ENCODE results near the gene NUP210L. TPM values are rescaled to one million over a fixed set of nuclear protein-coding genes. Genes with fewer than 3 reads are reported as not detected.

NUP210L gene
- total RNA-seq, 2 donors from 2014 or later, result 0.07 to 0.11 TPM

DNA sequence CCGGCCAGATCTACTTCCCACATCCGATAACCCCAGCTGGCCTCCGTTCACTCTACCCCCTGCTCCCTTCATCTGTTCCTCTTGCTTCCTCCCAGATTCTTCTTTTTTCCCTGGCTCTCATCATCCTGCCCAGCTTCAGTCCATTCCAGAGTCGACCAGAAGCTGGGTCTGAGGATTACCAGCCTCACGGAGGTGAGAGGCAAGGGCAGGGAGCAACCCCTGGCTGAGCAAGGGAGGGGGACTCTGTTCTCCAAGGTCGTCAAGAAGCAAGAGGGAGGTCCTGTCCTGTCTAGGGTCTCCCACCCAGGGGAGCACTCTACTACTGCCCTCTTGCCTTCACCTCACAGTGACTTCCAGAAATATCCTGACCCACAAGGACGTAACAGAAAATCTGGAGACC is 181.3 kb downstream of the NUP210L start:
- Histone ChIP-seq H3K27me3 (ENCODE audit: control insufficient read depth, insufficient read depth, low read length, poor library complexity, severe bottlenecking) (no peaks in the 10 kb centered on the region), H3K4me3 (ENCODE audit: low read length) (no peak overlapping the region), H3K9ac (ENCODE audit: extremely low read depth, low read length, poor library complexity, severe bottlenecking) (no peak overlapping the region), H3K36me3 (ENCODE audit: control insufficient read depth, insufficient read depth, low read length) (peaks cover 27% of the 10 kb centered on the region), H3K4me1 (ENCODE audit: control insufficient read depth, insufficient read depth, low read length) (no peaks in the 10 kb centered on the region), H3K9me3 (ENCODE audit: control insufficient read depth, low read length) (no peaks in the 10 kb centered on the region), H3K27ac (ENCODE audit: low read depth, low read length) (no peak overlapping the region)
- H3K27me3 Mint-ChIP-seq (ENCODE audit: insufficient read depth), result no peaks in the 10 kb centered on the region
- H3K27ac Mint-ChIP-seq, result no peak overlapping the region
- peaks cover 18% of the 10 kb centered on the region for H3K4me1 Mint-ChIP-seq
- TF ChIP-seq, protein P1, sequence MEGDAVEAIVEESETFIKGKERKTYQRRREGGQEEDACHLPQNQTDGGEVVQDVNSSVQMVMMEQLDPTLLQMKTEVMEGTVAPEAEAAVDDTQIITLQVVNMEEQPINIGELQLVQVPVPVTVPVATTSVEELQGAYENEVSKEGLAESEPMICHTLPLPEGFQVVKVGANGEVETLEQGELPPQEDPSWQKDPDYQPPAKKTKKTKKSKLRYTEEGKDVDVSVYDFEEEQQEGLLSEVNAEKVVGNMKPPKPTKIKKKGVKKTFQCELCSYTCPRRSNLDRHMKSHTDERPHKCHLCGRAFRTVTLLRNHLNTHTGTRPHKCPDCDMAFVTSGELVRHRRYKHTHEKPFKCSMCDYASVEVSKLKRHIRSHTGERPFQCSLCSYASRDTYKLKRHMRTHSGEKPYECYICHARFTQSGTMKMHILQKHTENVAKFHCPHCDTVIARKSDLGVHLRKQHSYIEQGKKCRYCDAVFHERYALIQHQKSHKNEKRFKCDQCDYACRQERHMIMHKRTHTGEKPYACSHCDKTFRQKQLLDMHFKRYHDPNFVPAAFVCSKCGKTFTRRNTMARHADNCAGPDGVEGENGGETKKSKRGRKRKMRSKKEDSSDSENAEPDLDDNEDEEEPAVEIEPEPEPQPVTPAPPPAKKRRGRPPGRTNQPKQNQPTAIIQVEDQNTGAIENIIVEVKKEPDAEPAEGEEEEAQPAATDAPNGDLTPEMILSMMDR (conservative IDR thresholded peaks at IDR 0.05), result no peak
- peaks cover 23% of the 10 kb centered on the region for H3K36me3 Mint-ChIP-seq (ENCODE audit: low read depth)
- no peak overlapping the region for H3K4me3 Mint-ChIP-seq
- no peaks in the 10 kb centered on the region for H3K9me3 Mint-ChIP-seq
- DNase-seq, result no peak
- WGBS, 2 experiments (ENCODE audit: insufficient coverage in 1 of 2, insufficient read length in 1 of 2), result 80 to 92% methylated on average over 4 to 7 of the region's 7 CpGs

DNA sequence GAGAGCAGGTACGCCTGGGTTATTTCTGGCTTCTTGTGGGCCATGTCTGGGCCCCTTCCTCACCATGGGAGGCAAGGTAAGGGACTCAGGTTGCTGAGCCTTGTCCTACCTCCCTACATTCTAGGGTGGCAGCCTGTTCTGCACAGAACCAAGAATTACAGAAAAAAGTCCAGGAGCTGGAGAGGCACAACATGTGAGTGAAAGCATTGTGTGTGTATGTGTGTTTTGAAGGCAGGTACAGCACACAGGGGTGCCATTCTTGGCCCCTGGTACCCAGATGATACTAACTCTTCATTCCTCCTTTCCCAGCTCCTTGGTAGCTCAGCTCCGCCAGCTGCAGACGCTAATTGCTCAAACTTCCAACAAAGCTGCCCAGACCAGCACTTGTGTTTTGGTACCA is 181.8 kb downstream of the NUP210L start:
- TF ChIP-seq, protein P1 (conservative IDR thresholded peaks at IDR 0.05), result no peak
- Histone ChIP-seq H3K9me3 (ENCODE audit: control insufficient read depth, low read length) (no peaks in the 10 kb centered on the region), H3K9ac (ENCODE audit: extremely low read depth, low read length, poor library complexity, severe bottlenecking) (no peak overlapping the region), H3K4me3 (ENCODE audit: low read length) (no peak overlapping the region), H3K27me3 (ENCODE audit: control insufficient read depth, insufficient read depth, low read length, poor library complexity, severe bottlenecking) (no peaks in the 10 kb centered on the region), H3K36me3 (ENCODE audit: control insufficient read depth, insufficient read depth, low read length) (peaks cover 27% of the 10 kb centered on the region), H3K4me1 (ENCODE audit: control insufficient read depth, insufficient read depth, low read length) (no peaks in the 10 kb centered on the region), H3K27ac (ENCODE audit: low read depth, low read length) (no peak overlapping the region)
- H3K36me3 Mint-ChIP-seq (ENCODE audit: low read depth), result peaks cover 23% of the 10 kb centered on the region
- no peaks in the 10 kb centered on the region for H3K27me3 Mint-ChIP-seq (ENCODE audit: insufficient read depth)
- DNase-seq, result no peak
- H3K27ac Mint-ChIP-seq, result no peak overlapping the region
- H3K4me3 Mint-ChIP-seq, result no peak overlapping the region
- H3K4me1 Mint-ChIP-seq, result peaks cover 19% of the 10 kb centered on the region
- 92% methylated on average over 3 of the region's 3 CpGs; no CpG with 5 or more reads in 1 of the 2 experiments for WGBS, 2 experiments (ENCODE audit: insufficient coverage in 1 of 2, insufficient read length in 1 of 2)
- H3K9me3 Mint-ChIP-seq, result no peaks in the 10 kb centered on the region

DNA sequence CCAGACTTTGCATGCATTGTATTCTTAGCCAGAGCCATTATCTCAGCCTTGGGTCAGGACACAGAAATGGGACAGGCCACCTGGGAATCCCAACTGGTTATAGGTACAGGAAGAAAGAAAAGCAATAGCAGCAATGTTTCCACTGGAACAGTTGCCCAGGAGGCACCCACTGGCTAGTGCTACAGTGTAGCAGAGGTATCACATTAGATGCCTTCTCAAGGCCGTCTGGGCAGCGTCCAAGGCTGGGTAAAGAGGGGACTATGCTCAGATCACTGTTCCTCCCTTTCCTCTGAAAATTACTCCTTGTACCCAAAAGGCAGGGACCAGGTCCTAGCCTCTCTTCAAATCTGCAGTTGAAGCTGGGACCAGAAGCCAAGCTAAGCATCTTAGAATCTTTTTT is 184.5 kb downstream of the NUP210L start:
- Histone ChIP-seq H3K4me1 (ENCODE audit: control insufficient read depth, insufficient read depth, low read length) (no peaks in the 10 kb centered on the region), H3K36me3 (ENCODE audit: control insufficient read depth, insufficient read depth, low read length) (peaks cover 22% of the 10 kb centered on the region), H3K9me3 (ENCODE audit: control insufficient read depth, low read length) (no peaks in the 10 kb centered on the region), H3K4me3 (ENCODE audit: low read length) (no peak overlapping the region), H3K27me3 (ENCODE audit: control insufficient read depth, insufficient read depth, low read length, poor library complexity, severe bottlenecking) (no peaks in the 10 kb centered on the region), H3K9ac (ENCODE audit: extremely low read depth, low read length, poor library complexity, severe bottlenecking) (no peak overlapping the region), H3K27ac (ENCODE audit: low read depth, low read length) (no peak overlapping the region)
- Mint-ChIP-seq H3K36me3 (ENCODE audit: low read depth) (peaks cover 20% of the 10 kb centered on the region), H3K27ac (no peak overlapping the region), H3K27me3 (ENCODE audit: insufficient read depth) (no peaks in the 10 kb centered on the region), H3K4me3 (no peak overlapping the region), H3K9me3 (no peaks in the 10 kb centered on the region), H3K4me1 (peaks cover 23% of the 10 kb centered on the region)
- no peak for DNase-seq
- 100% methylated on average over 2 of the region's 2 CpGs; no CpG with 5 or more reads in 1 of the 2 experiments for WGBS, 2 experiments (ENCODE audit: insufficient coverage in 1 of 2, insufficient read length in 1 of 2)
- TF ChIP-seq, protein P1 (conservative IDR thresholded peaks at IDR 0.05), result no peak

All from endodermal cell (in vitro differentiated cells).